ENCODE measurements around the gene PCSK1.

The PCSK1 gene

GRCh38 chr5:96353220-96353619, 79.8 kb downstream of the PCSK1 start:
- Histone ChIP-seq H3F3A (ENCODE audit: low read depth) (no peaks in the 10 kb centered on the region), H3K27me3 (ENCODE audit: insufficient read depth, low read length, poor library complexity, severe bottlenecking) (peaks cover 14% of the 10 kb centered on the region), H2AFZ (ENCODE audit: low read length) (no peak overlapping the region), H3K9me2 (replicated peaks; ENCODE audit: low read depth, low read length) (no peaks in the 10 kb centered on the region), H3K4me3 (ENCODE audit: low read length, poor library complexity, severe bottlenecking) (no peak overlapping the region), H3K4me2 (ENCODE audit: low read depth, low read length, poor library complexity, severe bottlenecking) (no peak overlapping the region), H3K79me2 (ENCODE audit: insufficient read depth, low read length) (no peaks in the 10 kb centered on the region), H3K9me3 (ENCODE audit: insufficient read depth, low read depth, low read length) (no peaks in the 10 kb centered on the region), H3K4me1 (ENCODE audit: insufficient read depth, low read length, poor library complexity, severe bottlenecking) (no peaks in the 10 kb centered on the region), H3K36me3 (ENCODE audit: insufficient read depth, low read length) (no peaks in the 10 kb centered on the region), H3K9ac (ENCODE audit: low read depth, low read length, poor library complexity, severe bottlenecking) (no peak overlapping the region), H4K20me1 (ENCODE audit: insufficient read depth, low read length, poor library complexity, severe bottlenecking) (no peaks in the 10 kb centered on the region)
- no peak for TF ChIP-seq EZH2phosphoT487 (IDR thresholded peaks at IDR 0.05; ENCODE audit: borderline replicate concordance)

- H3K27me3 ChIP-seq (ENCODE audit: insufficient read depth, low read length, poor library complexity, severe bottlenecking), result peaks cover 20% of the 10 kb centered on the region
- no peaks in the 10 kb centered on the region for H3F3A ChIP-seq (ENCODE audit: low read depth)
- H3K79me2 ChIP-seq (ENCODE audit: insufficient read depth, low read length), result no peaks in the 10 kb centered on the region
- no peak overlapping the region for H3K4me3 ChIP-seq (ENCODE audit: low read length, poor library complexity, severe bottlenecking)
- no peaks in the 10 kb centered on the region for H3K36me3 ChIP-seq (ENCODE audit: insufficient read depth, low read length)
- H3K9me3 ChIP-seq (ENCODE audit: insufficient read depth, low read depth, low read length), result no peaks in the 10 kb centered on the region
- no peak overlapping the region for H3K9ac ChIP-seq (ENCODE audit: low read depth, low read length, poor library complexity, severe bottlenecking)
- H3K4me2 ChIP-seq (ENCODE audit: low read depth, low read length, poor library complexity, severe bottlenecking), result no peak overlapping the region
- no peak overlapping the region for H2AFZ ChIP-seq (ENCODE audit: low read length)
- H3K4me1 ChIP-seq (ENCODE audit: insufficient read depth, low read length, poor library complexity, severe bottlenecking), result peaks cover under 1% of the 10 kb centered on the region
- H4K20me1 ChIP-seq (ENCODE audit: insufficient read depth, low read length, poor library complexity, severe bottlenecking), result no peaks in the 10 kb centered on the region
- no peaks in the 10 kb centered on the region for H3K9me2 ChIP-seq (replicated peaks; ENCODE audit: low read depth, low read length)
- TF ChIP-seq CTCF (conservative IDR thresholded peaks at IDR 0.05; ENCODE audit: low read length), result no peak
- no peak for TF ChIP-seq EZH2phosphoT487 (IDR thresholded peaks at IDR 0.05; ENCODE audit: borderline replicate concordance)
Measured at GRCh38 chr5:96350678-96351077, 82.4 kb downstream of the PCSK1 start.

- no peaks in the 10 kb centered on the region for H3K79me2 ChIP-seq (ENCODE audit: insufficient read depth, low read length)
- H3K9me2 ChIP-seq (replicated peaks; ENCODE audit: low read depth, low read length), result no peaks in the 10 kb centered on the region
- no peaks in the 10 kb centered on the region for H3K9me3 ChIP-seq (ENCODE audit: insufficient read depth, low read depth, low read length)
- no peak overlapping the region for H3K4me3 ChIP-seq (ENCODE audit: low read length, poor library complexity, severe bottlenecking)
- no peak overlapping the region for H3K9ac ChIP-seq (ENCODE audit: low read depth, low read length, poor library complexity, severe bottlenecking)
- H3K4me1 ChIP-seq (ENCODE audit: insufficient read depth, low read length, poor library complexity, severe bottlenecking), result peaks cover 9% of the 10 kb centered on the region
- no peak overlapping the region for H3K4me2 ChIP-seq (ENCODE audit: low read depth, low read length, poor library complexity, severe bottlenecking)
- peaks cover 20% of the 10 kb centered on the region for H3K27me3 ChIP-seq (ENCODE audit: insufficient read depth, low read length, poor library complexity, severe bottlenecking)
- no peak overlapping the region for H2AFZ ChIP-seq (ENCODE audit: low read length)
- no peaks in the 10 kb centered on the region for H3K36me3 ChIP-seq (ENCODE audit: insufficient read depth, low read length)
- TF ChIP-seq CTCF (conservative IDR thresholded peaks at IDR 0.05; ENCODE audit: low read length) (no peak), EZH2phosphoT487 (IDR thresholded peaks at IDR 0.05; ENCODE audit: borderline replicate concordance) (no peak)
- H3F3A ChIP-seq (ENCODE audit: low read depth), result no peaks in the 10 kb centered on the region
- H4K20me1 ChIP-seq (ENCODE audit: insufficient read depth, low read length, poor library complexity, severe bottlenecking), result no peaks in the 10 kb centered on the region
Measured at GRCh38 chr5:96348536-96348935, 84.5 kb downstream of the PCSK1 start.

- Histone ChIP-seq H3K4me1 (ENCODE audit: insufficient read depth, low read length, poor library complexity, severe bottlenecking) (peaks cover 9% of the 10 kb centered on the region), H2AFZ (ENCODE audit: low read length) (no peak overlapping the region), H3K79me2 (ENCODE audit: insufficient read depth, low read length) (no peaks in the 10 kb centered on the region), H3K9ac (ENCODE audit: low read depth, low read length, poor library complexity, severe bottlenecking) (no peak overlapping the region), H3K36me3 (ENCODE audit: insufficient read depth, low read length) (no peaks in the 10 kb centered on the region), H3K4me3 (ENCODE audit: low read length, poor library complexity, severe bottlenecking) (no peak overlapping the region), H3K9me2 (replicated peaks; ENCODE audit: low read depth, low read length) (no peaks in the 10 kb centered on the region), H3F3A (ENCODE audit: low read depth) (no peaks in the 10 kb centered on the region), H3K9me3 (ENCODE audit: insufficient read depth, low read depth, low read length) (no peaks in the 10 kb centered on the region), H4K20me1 (ENCODE audit: insufficient read depth, low read length, poor library complexity, severe bottlenecking) (no peaks in the 10 kb centered on the region), H3K4me2 (ENCODE audit: low read depth, low read length, poor library complexity, severe bottlenecking) (no peak overlapping the region), H3K27me3 (ENCODE audit: insufficient read depth, low read length, poor library complexity, severe bottlenecking) (peaks cover 20% of the 10 kb centered on the region)
- TF ChIP-seq CTCF (conservative IDR thresholded peaks at IDR 0.05; ENCODE audit: low read length) (no peak), EZH2phosphoT487 (IDR thresholded peaks at IDR 0.05; ENCODE audit: borderline replicate concordance) (no peak)
Measured at GRCh38 chr5:96347502-96348292, 85.4 kb downstream of the PCSK1 start.

Measured in Loucy (cell line).